Fibroblast of lung (primary cell): ENCODE data around the gene TRIM71. TPM values are rescaled to one million over a fixed set of nuclear protein-coding genes. Genes with fewer than 3 reads are reported as not detected.

Source experiments
- DNase-seq, 2 donors: peaks; one replicate each; pipeline versions ENCODE4 v3.0.0 to v3.0.0-alpha.2; 2010; ENCODE audit warnings: low read depth in 2 of 2
- H2AFZ ChIP-seq: 2 replicates; pipeline ENCODE4 v1.5.1; 2012; ENCODE audit warnings: low read length, control low read depth, inconsistent platforms
- H3K27ac ChIP-seq: 2 replicates; pipeline ENCODE4 v1.5.1; 2011; ENCODE audit warnings: low read length, control low read depth; ENCODE audit not compliant: insufficient read depth
- H3K27me3 ChIP-seq: 2 replicates; pipeline ENCODE4 v1.5.1; 2011; ENCODE audit warnings: mild to moderate bottlenecking, low read length; ENCODE audit not compliant: control insufficient read depth, insufficient read depth
- H3K36me3 ChIP-seq: 2 replicates; pipeline ENCODE4 v1.5.1; 2011; ENCODE audit warnings: low read length; ENCODE audit not compliant: control insufficient read depth, insufficient read depth
- H3K4me1 ChIP-seq: 2 replicates; pipeline ENCODE4 v1.5.1; 2011; ENCODE audit warnings: low read length; ENCODE audit not compliant: control insufficient read depth, insufficient read depth; ENCODE audit errors: extremely low read depth
- H3K4me2 ChIP-seq: 2 replicates; pipeline ENCODE4 v1.5.1; 2011; ENCODE audit warnings: low read length, control low read depth; ENCODE audit not compliant: insufficient read depth; ENCODE audit errors: extremely low read depth
- H3K4me3 ChIP-seq, 4 experiments: fragments of 200-600 bp in 1 of 4; sonication (generic) in 1 of 4; replicated peaks in 1 of 4; 2 replicates each; pipeline ENCODE4 v1.5.1; 2011 to 2016; ENCODE audit warnings: low read length in 4 of 4, low read depth in 3 of 4, mild to moderate bottlenecking in 3 of 4, control low read depth in 2 of 4, inconsistent platforms in 1 of 4, mixed read lengths in 1 of 4; ENCODE audit not compliant: insufficient read depth in 1 of 4; ENCODE audit errors: control extremely low read depth in 1 of 4
- H3K79me2 ChIP-seq: 2 replicates; pipeline ENCODE4 v1.5.1; 2012; ENCODE audit warnings: mild to moderate bottlenecking, low read length, inconsistent platforms; ENCODE audit not compliant: control insufficient read depth, insufficient read depth
- H3K9ac ChIP-seq: 2 replicates; pipeline ENCODE4 v1.5.1; 2011; ENCODE audit warnings: mild to moderate bottlenecking, low read length, control low read depth; ENCODE audit not compliant: insufficient read depth
- H3K9me3 ChIP-seq: 2 replicates; pipeline ENCODE4 v1.5.1; 2012; ENCODE audit warnings: low read depth, low read length; ENCODE audit not compliant: control insufficient read depth, insufficient read depth
- H4K20me1 ChIP-seq: 2 replicates; pipeline ENCODE4 v1.5.1; 2011; ENCODE audit warnings: low read length; ENCODE audit not compliant: control insufficient read depth, insufficient read depth; ENCODE audit errors: extremely low read depth
- EZH2 ChIP-seq: IDR thresholded peaks from 2 replicates; pipeline ENCODE4 v1.5.1; 2012; ENCODE audit warnings: low read length, control low read depth, mild to moderate bottlenecking; ENCODE audit errors: missing control alignments
- polyA plus RNA-seq, 2 donors: library from polyadenylated mRNA; depleted of rRNA in 1 of 2; stranded (reverse) in 1 of 2; unstranded in 1 of 2; fragments of >200 nt; gene quantifications; 2 replicates each; pipeline ENCODE4 v1.2.1, GENCODE V29; 2011 to 2012; ENCODE audit warnings: missing spikeins in 1 of 2
- total RNA-seq: library from RNA; depleted of rRNA; stranded (reverse); fragments of >200 nt; gene quantifications from 2 replicates; pipeline ENCODE4 v1.2.1, GENCODE V29; 2014
- TF ChIP-seq, protein P1 (sequence below), 2 donors: IDR thresholded peaks in 1 of 2; conservative IDR thresholded peaks in 1 of 2; 1 replicate in 1 of 2; 2 replicates in 1 of 2; pipeline ENCODE4 v1.5.1; 2011 to 2012; ENCODE audit warnings: low read length in 2 of 2, control low read depth in 1 of 2, inconsistent platforms in 1 of 2, low read depth in 1 of 2, mild to moderate bottlenecking in 1 of 2

Gene TRIM71
- total and polyA plus RNA-seq, 2 donors (not counting 1 experiment from before 2014, with no cell fraction given), result under 0.01 to 0.02 TPM

GRCh38 chr3:32836601-32837000 is 18.8 kb downstream of the TRIM71 start:
- H2AFZ ChIP-seq, result no peak overlapping the region

GRCh38 chr3:32837366-32837765 is 19.6 kb downstream of the TRIM71 start:
- no peak for DNase-seq
- Histone ChIP-seq H2AFZ (no peak overlapping the region), H4K20me1 (no peaks in the 10 kb centered on the region), H3K4me2 (no peak overlapping the region), H3K36me3 (no peaks in the 10 kb centered on the region), H3K27me3 (peaks cover 12% of the 10 kb centered on the region), H3K79me2 (no peaks in the 10 kb centered on the region), H3K27ac (no peak overlapping the region), H3K9ac (no peak overlapping the region), H3K4me1 (no peaks in the 10 kb centered on the region), H3K9me3 (no peaks in the 10 kb centered on the region), H3K4me3 (no peak overlapping the region)
- TF ChIP-seq, protein P1, sequence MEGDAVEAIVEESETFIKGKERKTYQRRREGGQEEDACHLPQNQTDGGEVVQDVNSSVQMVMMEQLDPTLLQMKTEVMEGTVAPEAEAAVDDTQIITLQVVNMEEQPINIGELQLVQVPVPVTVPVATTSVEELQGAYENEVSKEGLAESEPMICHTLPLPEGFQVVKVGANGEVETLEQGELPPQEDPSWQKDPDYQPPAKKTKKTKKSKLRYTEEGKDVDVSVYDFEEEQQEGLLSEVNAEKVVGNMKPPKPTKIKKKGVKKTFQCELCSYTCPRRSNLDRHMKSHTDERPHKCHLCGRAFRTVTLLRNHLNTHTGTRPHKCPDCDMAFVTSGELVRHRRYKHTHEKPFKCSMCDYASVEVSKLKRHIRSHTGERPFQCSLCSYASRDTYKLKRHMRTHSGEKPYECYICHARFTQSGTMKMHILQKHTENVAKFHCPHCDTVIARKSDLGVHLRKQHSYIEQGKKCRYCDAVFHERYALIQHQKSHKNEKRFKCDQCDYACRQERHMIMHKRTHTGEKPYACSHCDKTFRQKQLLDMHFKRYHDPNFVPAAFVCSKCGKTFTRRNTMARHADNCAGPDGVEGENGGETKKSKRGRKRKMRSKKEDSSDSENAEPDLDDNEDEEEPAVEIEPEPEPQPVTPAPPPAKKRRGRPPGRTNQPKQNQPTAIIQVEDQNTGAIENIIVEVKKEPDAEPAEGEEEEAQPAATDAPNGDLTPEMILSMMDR (conservative IDR thresholded peaks at IDR 0.05 in 1 of 2, IDR thresholded peaks at IDR 0.05 in 1 of 2; ENCODE audit: low read depth in 1 of 2, low read length in 2 of 2), result no peak
- TF ChIP-seq EZH2, result no peak

More at GRCh38 chr3:32836601-32837000, 18.8 kb downstream of the TRIM71 start:
- TF ChIP-seq, protein P1 (conservative IDR thresholded peaks at IDR 0.05 in 1 of 2, IDR thresholded peaks at IDR 0.05 in 1 of 2; ENCODE audit: low read depth in 1 of 2, low read length in 2 of 2), result no peak
- no peak for TF ChIP-seq EZH2
- peaks cover 12% of the 10 kb centered on the region for H3K27me3 ChIP-seq
- no peaks in the 10 kb centered on the region for H3K36me3 ChIP-seq
- DNase-seq, result no peak
- no peaks in the 10 kb centered on the region for H3K9me3 ChIP-seq
- H3K27ac ChIP-seq, result no peak overlapping the region
- H3K4me1 ChIP-seq, result no peaks in the 10 kb centered on the region
- no peak overlapping the region for H3K9ac ChIP-seq
- no peaks in the 10 kb centered on the region for H4K20me1 ChIP-seq
- H3K79me2 ChIP-seq, result no peaks in the 10 kb centered on the region
- no peak overlapping the region for H3K4me2 ChIP-seq
- H3K4me3 ChIP-seq, result no peak overlapping the region

DNA sequence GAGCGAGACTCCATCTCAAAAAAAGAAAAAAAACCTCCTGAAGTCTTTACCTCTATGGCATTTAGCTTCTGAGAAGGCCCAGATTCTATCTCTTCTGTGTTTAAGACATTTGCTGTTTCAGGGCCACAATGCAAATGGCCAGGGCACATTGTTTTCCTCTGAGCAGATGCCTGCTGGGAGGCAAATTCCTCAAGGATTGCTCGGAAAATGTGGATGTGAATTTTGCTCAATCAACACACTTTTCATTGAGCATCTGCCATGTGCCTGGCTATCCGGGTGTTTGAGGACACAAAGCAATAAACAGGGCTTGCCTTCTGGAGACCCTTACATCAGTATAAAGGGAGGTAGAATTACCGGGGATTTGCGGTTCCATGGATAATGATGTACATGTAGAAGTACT is 20.0 kb downstream of the TRIM71 start:
- no peak for DNase-seq
- TF ChIP-seq, protein P1 (conservative IDR thresholded peaks at IDR 0.05 in 1 of 2, IDR thresholded peaks at IDR 0.05 in 1 of 2; ENCODE audit: low read depth in 1 of 2, low read length in 2 of 2), result no peak
- TF ChIP-seq EZH2, result no peak
- Histone ChIP-seq H4K20me1 (no peaks in the 10 kb centered on the region), H2AFZ (no peak overlapping the region), H3K4me1 (no peaks in the 10 kb centered on the region), H3K4me2 (no peak overlapping the region), H3K27ac (no peak overlapping the region), H3K79me2 (no peaks in the 10 kb centered on the region), H3K36me3 (no peaks in the 10 kb centered on the region), H3K4me3 (no peak overlapping the region), H3K27me3 (peaks cover 12% of the 10 kb centered on the region), H3K9ac (no peak overlapping the region), H3K9me3 (no peaks in the 10 kb centered on the region)
